OCI-LY1 (cell line): ENCODE data around the gene ANO4.

Experiments
- H2AFZ ChIP-seq: fragments of 200-600 bp; sonication (generic), shearing (Covaris generic); 2 replicates; pipeline ENCODE4 v1.6.0; 2014; ENCODE audit warnings: antibody characterized with exemption, mild to moderate bottlenecking, low read length
- H3F3A ChIP-seq: fragments of 200-600 bp; sonication (generic), shearing (Covaris generic); 2 replicates; pipeline ENCODE4 v1.6.0; 2014; ENCODE audit warnings: mild to moderate bottlenecking, antibody characterized with exemption, low read length, moderate library complexity; ENCODE audit not compliant: insufficient read depth
- H3K27ac ChIP-seq: fragments of 200-600 bp; sonication (generic); 2 replicates; pipeline ENCODE4 v1.5.1; 2014; ENCODE audit warnings: low read length, mixed run types, mild to moderate bottlenecking, low read depth; ENCODE audit not compliant: poor library complexity, severe bottlenecking
- H3K27me3 ChIP-seq: fragments of 200-600 bp; sonication (generic); 2 replicates; pipeline ENCODE4 v1.6.0; 2014; ENCODE audit warnings: antibody characterized with exemption, mild to moderate bottlenecking, low read length, moderate library complexity; ENCODE audit not compliant: insufficient read depth
- H3K36me3 ChIP-seq: fragments of 200-600 bp; sonication (generic); 2 replicates; pipeline ENCODE4 v1.6.1; 2014; ENCODE audit warnings: mild to moderate bottlenecking, antibody characterized with exemption, low read length, moderate library complexity, mixed read lengths; ENCODE audit not compliant: insufficient read depth
- H3K4me1 ChIP-seq: fragments of 200-600 bp; sonication (generic); 2 replicates; pipeline ENCODE4 v1.5.1; 2014; ENCODE audit warnings: mild to moderate bottlenecking, low read length, moderate library complexity; ENCODE audit not compliant: insufficient read depth, severe bottlenecking
- H3K4me2 ChIP-seq: fragments of 200-600 bp; sonication (generic), shearing (Covaris generic); 2 replicates; pipeline ENCODE4 v1.6.1; 2014; ENCODE audit warnings: low read length
- H3K4me3 ChIP-seq: fragments of 200-600 bp; sonication (generic); 2 replicates; pipeline ENCODE4 v1.5.1; 2014; ENCODE audit warnings: low read length, low read depth, mild to moderate bottlenecking, mixed read lengths; ENCODE audit not compliant: poor library complexity, severe bottlenecking
- H3K79me2 ChIP-seq: fragments of 200-600 bp; shearing (Covaris generic); 2 replicates; pipeline ENCODE4 v1.6.1; 2016; ENCODE audit warnings: mixed run types, low read length, mixed read lengths; ENCODE audit not compliant: insufficient read depth
- H3K9ac ChIP-seq: fragments of 200-600 bp; sonication (generic), shearing (Covaris generic); 2 replicates; pipeline ENCODE4 v1.6.1; 2014; ENCODE audit warnings: mild to moderate bottlenecking, low read length, mixed read lengths
- H3K9me2 ChIP-seq: fragments of 200-600 bp; sonication (generic), shearing (Covaris generic); 2 replicates; pipeline ENCODE4 v1.6.1; 2014; ENCODE audit warnings: low read depth, mild to moderate bottlenecking, low read length, mixed read lengths
- H3K9me3 ChIP-seq: fragments of 200-600 bp; shearing (Covaris generic); 2 replicates; pipeline ENCODE4 v1.6.1; 2014; ENCODE audit warnings: low read length, mixed read lengths
- H4K20me1 ChIP-seq: fragments of 200-600 bp; sonication (generic), shearing (Covaris generic); 2 replicates; pipeline ENCODE4 v1.6.0; 2016; ENCODE audit warnings: mild to moderate bottlenecking, low read length; ENCODE audit not compliant: insufficient read depth
- CTCF ChIP-seq: fragments of 200-600 bp; sonication (generic), shearing (Covaris generic); IDR thresholded peaks from 2 replicates; pipeline ENCODE4 v1.5.1; 2017; ENCODE audit warnings: mild to moderate bottlenecking, antibody characterized with exemption, low read length, moderate library complexity, mixed read lengths
- EZH2 ChIP-seq: fragments of 200-600 bp; sonication (generic), shearing (Covaris generic); IDR thresholded peaks from 2 replicates; pipeline ENCODE4 v1.8.0; 2017; ENCODE audit warnings: borderline replicate concordance, mixed run types, mild to moderate bottlenecking, antibody characterized with exemption, low read length, moderate library complexity, mixed read lengths

ANO4 gene

GRCh38 chr12:100860611-100861010 is 66.0 kb downstream of the ANO4 start:
- no peak overlapping the region for H2AFZ ChIP-seq
- TF ChIP-seq CTCF (no peak), EZH2 (no peak)
- H3K36me3 ChIP-seq: no peaks in the 10 kb centered on the region
- H3K4me1 ChIP-seq: no peaks in the 10 kb centered on the region
- H3K9ac ChIP-seq: no peak overlapping the region
- H3K9me2 ChIP-seq: no peaks in the 10 kb centered on the region
- no peak overlapping the region for H3K4me3 ChIP-seq
- H3F3A ChIP-seq: no peaks in the 10 kb centered on the region
- no peaks in the 10 kb centered on the region for H3K79me2 ChIP-seq
- H4K20me1 ChIP-seq: no peaks in the 10 kb centered on the region
- H3K27ac ChIP-seq: no peak overlapping the region
- no peaks in the 10 kb centered on the region for H3K9me3 ChIP-seq
- H3K4me2 ChIP-seq: no peak overlapping the region
- H3K27me3 ChIP-seq: no peaks in the 10 kb centered on the region

GRCh38 chr12:100862676-100863075 is 68.1 kb downstream of the ANO4 start:
- no peaks in the 10 kb centered on the region for H3K9me3 ChIP-seq
- no peaks in the 10 kb centered on the region for H3K36me3 ChIP-seq
- H3K4me1 ChIP-seq: no peaks in the 10 kb centered on the region
- no peak overlapping the region for H3K9ac ChIP-seq
- no peaks in the 10 kb centered on the region for H3K9me2 ChIP-seq
- no peak overlapping the region for H3K4me2 ChIP-seq
- H3F3A ChIP-seq: no peaks in the 10 kb centered on the region
- H3K4me3 ChIP-seq: no peak overlapping the region
- no peaks in the 10 kb centered on the region for H4K20me1 ChIP-seq
- H2AFZ ChIP-seq: no peak overlapping the region
- TF ChIP-seq EZH2 (no peak), CTCF (no peak)
- H3K27ac ChIP-seq: no peak overlapping the region
- H3K27me3 ChIP-seq: no peaks in the 10 kb centered on the region
- no peaks in the 10 kb centered on the region for H3K79me2 ChIP-seq

GRCh38 chr12:100864366-100864765 is 69.8 kb downstream of the ANO4 start:
- Histone ChIP-seq H3K27ac (no peak overlapping the region), H3K9me3 (no peaks in the 10 kb centered on the region), H3K9me2 (no peaks in the 10 kb centered on the region), H3K9ac (no peak overlapping the region), H3K27me3 (no peaks in the 10 kb centered on the region), H3K79me2 (no peaks in the 10 kb centered on the region), H2AFZ (no peak overlapping the region), H3K4me3 (no peak overlapping the region), H3F3A (no peaks in the 10 kb centered on the region), H3K4me1 (no peaks in the 10 kb centered on the region), H3K36me3 (no peaks in the 10 kb centered on the region), H3K4me2 (no peak overlapping the region), H4K20me1 (no peaks in the 10 kb centered on the region)
- TF ChIP-seq EZH2: no peak
- TF ChIP-seq CTCF: no peak
